Measurements from ENCODE around the gene FBP2.
"Not testable (repeated sequence)": the region's sequence is repeated elsewhere in the genome, so short reads cannot be mapped to it uniquely, and the experiment has no call there.

FBP2 gene

DNA sequence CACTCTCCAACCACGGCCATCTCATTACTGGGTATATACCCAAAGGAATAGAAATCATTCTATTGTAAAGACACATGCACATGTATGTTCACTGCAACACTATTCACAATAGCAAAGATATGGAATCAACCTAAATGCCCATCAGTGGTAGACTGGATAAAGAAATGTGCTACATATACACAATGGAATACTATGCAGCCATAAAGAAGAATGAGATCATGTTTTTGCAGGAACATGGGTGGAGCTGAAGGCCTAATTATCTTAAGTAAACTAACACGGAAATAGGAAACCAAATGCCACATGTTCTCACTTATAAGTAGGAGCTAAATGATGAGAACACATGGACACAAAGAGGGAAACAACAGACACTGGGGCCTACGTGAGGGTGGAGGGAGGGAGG lies 29.3 kb downstream of the FBP2 start:
- not testable (repeated sequence) for DNase-seq (ENCODE audit: low read depth in 2 of 2, low spot score in 1 of 2)

DNA sequence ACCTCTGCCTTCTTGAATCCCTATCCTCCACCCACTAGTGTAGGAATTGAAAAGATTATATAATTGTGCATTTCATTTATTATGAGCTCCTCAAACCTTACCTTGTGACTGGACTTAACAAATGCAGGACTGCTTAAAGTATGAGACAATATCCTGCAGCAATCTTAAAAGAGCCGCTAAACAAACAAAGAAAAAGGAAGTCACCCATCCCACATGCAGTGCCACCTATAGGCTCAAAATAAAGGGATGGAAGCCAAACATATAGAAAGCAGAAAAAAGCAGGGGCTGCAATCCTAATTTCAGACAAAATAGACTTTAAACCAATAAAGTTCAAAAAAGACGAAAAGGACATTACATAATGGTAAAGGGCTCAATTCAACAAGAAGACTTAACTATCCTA lies 30.1 kb downstream of the FBP2 start:
- no peak for DNase-seq (ENCODE audit: low read depth in 2 of 2, low spot score in 1 of 2)

DNA sequence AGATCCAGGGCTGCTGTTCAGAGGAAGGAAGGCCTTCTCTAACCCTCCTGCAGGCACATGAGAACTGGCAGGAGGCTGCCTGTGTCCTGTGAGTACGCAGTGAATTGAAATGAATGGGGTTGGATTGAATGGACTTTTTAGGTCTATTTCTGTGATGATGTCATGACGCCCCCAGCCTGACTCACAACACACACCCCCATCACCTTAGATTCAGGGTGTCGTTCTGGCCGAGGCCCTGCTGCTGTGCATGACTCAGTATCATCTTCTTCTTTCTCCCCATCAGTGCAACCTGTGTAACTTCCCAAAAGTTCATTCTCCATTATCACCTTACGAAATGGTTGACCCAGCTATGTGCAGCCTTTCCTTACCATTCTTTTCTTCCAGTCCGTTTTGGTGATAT lies 33.4 kb downstream of the FBP2 start:
- no peak for DNase-seq (ENCODE audit: low read depth in 2 of 2, low spot score in 1 of 2)

- DNase-seq (ENCODE audit: low read depth in 2 of 2, low spot score in 1 of 2): no peak
Observed at GRCh38 chr9:94557376-94557775, 36.2 kb downstream of the FBP2 start.

DNA sequence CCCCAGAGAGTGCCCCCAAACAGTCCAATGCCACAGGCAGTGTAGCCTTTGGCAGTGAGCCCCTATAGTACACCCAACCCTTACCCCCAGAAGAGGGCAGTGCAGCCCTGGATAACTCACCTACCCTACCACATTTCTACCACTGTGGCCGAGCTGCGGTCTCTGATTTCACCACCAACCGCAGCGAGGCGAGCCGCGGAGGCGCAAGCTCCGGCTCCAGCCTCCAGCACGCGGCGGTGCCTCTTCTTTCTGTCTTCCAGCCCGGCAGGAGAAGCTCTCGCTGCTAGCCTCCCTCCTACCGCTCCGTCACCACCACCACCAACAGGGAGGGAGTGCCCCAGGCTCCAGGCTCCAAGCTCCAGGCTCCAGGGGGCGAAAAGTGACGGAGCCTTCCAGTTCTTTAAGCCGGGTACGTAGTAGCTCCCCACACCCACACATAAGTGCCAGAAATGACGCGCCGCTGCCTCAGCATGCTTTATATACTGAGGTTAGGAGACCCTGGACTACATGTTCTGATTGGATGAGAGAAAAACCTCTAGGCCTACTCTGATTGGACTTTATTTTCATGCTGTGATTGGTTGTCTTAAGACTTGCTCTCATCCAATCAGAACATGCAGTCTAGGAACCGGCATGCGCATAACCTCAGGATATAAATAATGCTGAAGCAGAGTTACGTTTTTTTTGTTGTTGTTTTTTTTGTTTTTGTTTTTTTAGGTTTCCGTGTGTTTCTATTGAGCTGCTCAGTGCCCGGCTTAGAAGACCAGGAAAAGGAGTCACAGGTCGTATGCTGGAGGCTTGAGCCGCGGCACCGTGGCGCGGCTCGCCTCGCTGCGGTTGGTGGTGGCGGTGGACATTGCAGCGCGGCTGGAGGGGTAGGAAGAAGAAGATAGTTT lies 38.9 kb downstream of the FBP2 start, which contains the start of gene PCAT7:
PCAT7 (plus strand) TSS at position 645 of the 893 bp plus-strand sequence.
- no peak for DNase-seq (ENCODE audit: low read depth in 2 of 2, low spot score in 1 of 2)

- DNase-seq (ENCODE audit: low read depth in 2 of 2, low spot score in 1 of 2): no peak
Observed at GRCh38 chr9:94554078-94554438, 39.6 kb downstream of the FBP2 start.

DNA sequence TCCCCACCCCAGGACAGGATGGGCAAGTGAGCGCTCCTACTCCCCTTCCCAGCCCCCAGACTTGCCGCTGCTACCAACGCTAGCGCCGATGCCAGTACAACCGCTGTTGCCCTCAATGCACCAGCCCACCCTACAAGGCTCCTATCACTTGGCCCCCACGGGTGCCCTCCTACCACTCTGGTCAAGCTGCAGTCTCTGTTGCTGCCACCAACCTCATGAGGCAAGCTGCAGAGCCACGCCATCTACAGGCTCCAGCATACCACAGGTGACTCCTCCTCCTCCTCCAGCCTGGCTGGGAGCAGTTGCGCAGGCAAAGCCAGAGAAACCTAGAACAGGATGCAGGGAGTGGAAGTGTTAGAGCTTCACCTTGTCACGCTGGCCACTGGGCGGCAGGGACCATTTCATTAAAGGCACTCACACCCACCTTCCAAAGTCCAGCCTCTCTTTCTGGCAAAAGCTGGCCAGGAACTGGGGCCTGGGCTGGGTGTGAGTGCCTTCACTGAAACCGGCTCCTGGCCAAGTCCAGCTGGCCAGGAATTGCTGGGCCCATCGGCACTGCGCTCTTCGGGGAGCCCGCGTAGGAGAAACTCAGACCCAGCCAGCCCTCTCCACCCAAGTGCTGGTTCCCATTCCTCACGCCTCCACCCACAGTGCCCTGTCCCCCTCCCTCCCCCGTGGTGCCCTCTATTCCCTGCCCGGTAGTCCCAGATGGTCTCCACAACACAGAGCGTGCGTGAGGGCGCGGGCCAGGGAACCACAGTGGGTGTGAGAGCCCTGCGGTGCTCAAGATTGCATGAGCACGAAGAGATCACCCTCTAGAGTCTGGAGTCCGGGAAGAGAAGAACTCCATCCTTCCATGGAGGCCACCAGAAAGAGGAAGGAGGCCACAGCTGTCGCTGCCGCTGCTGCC lies 40.3 kb downstream of the FBP2 start:
- no peak for DNase-seq (ENCODE audit: low read depth in 2 of 2, low spot score in 1 of 2)

DNA sequence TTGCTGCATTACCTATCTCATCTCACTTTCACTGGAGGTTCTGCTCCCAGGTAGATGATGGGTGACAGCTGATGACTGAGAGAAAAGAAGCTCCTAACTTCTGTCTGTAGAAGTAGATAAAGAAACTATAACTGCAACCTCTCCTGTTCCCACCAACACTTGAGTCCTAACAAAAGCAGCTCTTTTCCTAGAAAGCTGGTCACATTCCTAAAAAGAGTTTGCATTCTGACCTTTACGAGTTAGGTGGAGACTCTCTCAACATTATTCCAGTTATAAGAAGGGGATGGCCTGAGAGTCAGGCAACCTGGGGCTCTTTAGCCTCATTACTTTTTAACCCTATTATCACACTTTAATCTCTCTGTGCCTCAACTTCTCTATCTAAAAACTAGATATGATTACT lies 47.7 kb downstream of the FBP2 start:
- no peak for DNase-seq (ENCODE audit: low read depth in 2 of 2, low spot score in 1 of 2)

- DNase-seq (ENCODE audit: low read depth in 2 of 2, low spot score in 1 of 2): not testable (repeated sequence)
Observed at GRCh38 chr9:94544335-94544734, 49.3 kb downstream of the FBP2 start.

DNA sequence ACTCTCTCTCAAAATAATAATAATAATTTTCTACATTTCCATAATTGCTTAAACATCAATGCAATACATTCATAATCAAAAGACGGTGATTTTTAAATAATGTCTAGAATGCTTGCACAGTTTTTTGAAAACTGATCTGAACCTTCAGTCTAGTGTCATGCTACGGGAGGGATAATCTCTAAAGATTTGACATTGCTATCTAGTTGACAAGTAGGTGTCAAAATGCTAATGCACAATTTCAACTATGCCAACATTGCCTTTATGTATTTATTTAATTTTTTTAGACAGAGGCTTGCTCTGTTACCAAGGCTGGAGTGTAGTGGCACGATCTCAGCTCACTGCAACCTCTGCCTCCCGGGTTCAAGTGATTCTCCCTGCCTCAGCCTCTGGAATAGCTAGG lies 54.7 kb downstream of the FBP2 start:
- no peak for DNase-seq (ENCODE audit: low read depth in 2 of 2, low spot score in 1 of 2)

GRCh38 chr9:94534901-94535300 lies 58.7 kb downstream of the FBP2 start:
- no peak for DNase-seq (ENCODE audit: low read depth in 2 of 2, low spot score in 1 of 2)

DNA sequence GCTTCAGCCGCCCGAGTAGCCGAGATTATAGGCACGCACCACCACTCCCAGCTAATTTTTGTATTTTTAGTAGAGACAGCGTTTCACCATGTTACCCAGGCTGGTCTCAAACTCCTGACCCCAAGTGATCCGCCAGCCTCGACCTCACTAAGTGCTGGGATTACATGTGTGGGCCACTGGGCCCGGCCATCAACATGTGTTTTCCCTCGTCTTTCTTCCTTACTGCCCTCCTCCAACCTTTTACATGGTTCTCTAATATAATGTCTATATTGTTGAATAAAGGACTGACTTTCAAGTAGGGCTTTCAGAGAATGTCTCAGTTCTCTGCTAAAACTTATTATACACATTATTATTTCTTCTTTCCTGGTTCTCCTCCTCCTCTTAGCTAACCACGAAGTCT lies 60.0 kb downstream of the FBP2 start:
- DNase-seq (ENCODE audit: low read depth in 2 of 2, low spot score in 1 of 2): no peak

DNA sequence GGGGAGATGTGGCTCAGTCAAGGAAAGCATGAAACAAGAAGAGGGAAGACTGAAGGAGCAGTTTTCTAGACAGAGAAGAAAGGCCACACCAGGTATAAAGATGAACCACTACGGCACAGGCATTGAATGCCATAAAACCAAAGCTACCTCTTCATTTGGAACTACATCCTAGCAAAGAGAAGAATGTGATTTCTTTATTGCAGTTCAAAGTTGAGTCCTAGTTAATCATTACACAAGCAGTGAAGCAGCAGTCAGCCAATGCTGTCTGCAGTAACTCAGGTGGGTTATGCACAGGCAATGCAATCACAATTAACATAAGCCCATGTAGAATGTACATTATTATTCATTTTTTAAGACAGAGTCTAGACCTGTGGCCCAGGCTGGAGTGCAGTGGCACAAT lies 60.5 kb downstream of the FBP2 start:
- DNase-seq (ENCODE audit: low read depth in 2 of 2, low spot score in 1 of 2): no peak

- DNase-seq (ENCODE audit: low read depth in 2 of 2, low spot score in 1 of 2): no peak
Observed at GRCh38 chr9:94528886-94529285, 64.7 kb downstream of the FBP2 start.

DNA sequence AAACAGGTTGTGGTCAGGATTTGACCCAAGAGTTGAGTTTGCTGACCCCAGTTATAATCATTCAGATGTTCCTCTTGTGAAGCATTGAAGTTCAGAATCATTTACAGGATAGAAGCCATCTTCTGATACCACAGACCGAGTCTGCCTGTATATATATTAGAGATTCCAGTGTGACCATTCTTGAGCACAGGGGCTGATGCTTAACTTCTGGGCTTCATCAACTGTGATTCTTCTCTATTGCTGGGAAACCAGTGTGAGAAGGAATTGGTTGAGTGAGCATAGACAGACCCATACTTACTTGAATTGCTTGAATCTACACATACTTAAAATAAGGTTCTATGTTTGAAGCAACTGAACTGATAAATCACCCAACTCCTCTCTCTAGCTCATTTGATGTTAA lies 66.7 kb downstream of the FBP2 start:
- no peak for DNase-seq (ENCODE audit: low read depth in 2 of 2, low spot score in 1 of 2)

GRCh38 chr9:94526271-94526670 lies 67.4 kb downstream of the FBP2 start:
- no peak for DNase-seq (ENCODE audit: low read depth in 2 of 2, low spot score in 1 of 2)

DNA sequence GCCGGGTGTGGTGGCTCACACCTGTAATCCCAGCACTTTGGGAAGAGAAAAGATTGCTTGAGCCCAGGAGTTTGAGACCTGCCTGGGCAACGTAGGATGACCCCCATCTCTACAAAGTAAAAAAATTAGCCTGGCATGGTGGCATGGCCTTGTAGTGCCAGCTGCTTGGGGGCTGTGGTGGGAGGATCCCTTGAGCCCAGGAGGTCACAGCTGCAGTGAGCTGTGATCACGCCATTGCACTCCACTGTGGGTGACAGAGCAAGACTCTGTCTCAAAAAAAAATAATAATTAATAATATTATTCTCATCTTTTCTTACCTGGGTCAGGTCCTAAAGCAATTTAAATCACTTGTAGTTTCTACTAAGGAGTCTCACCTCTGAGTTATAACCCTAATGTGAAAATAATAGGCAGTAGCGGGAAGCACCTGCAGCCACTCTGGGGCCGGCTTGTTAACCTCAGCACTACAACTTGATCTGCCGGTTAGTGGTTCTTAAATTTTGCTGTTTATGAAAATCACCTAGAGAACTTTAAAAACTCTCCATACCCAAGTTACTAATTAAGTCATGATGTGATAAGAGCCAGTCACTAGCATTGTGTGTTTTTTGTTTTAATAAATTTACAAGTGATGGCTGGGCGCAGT lies 68.1 kb downstream of the FBP2 start:
- no peak for DNase-seq (ENCODE audit: low read depth in 2 of 2, low spot score in 1 of 2)

DNA sequence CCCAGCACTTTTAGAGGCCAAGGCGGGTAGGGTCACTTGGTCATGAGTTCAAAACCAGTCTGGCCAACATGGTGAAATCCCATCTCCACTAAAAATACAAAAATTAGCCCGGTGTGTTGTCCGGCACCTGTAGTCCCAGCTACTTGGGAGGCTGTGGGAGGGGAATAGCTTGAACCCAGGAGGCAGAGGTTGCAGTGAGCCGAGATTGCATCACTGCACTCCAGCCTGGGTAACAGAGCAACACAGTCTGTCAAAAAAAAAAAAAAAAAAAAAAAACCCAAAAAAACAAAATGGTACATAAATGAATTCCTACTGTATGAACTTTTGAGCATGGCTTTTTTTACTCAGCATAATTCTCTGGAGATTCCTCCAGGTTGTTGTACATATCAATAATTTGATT lies 76.4 kb downstream of the FBP2 start:
- no peak for DNase-seq (ENCODE audit: low read depth in 2 of 2, low spot score in 1 of 2)

DNA sequence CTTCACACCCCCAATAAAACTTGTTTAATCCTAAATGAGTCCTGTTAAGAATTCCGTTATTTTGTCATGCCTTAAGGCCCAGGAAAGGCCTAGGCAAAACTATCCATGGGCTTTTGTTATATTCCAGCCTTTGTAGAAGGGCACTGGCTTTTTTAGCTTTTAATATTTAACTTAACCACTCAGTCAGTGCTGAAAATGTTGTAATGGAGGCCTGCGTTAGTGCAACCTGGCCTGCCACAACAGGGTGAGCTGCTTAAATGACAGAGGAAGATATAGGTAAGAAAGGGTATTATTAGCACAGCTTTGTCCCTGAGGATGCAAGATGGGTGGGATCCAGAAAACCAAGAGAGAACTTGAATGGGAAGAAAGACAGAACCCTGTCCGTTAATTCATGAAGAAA lies 78.9 kb downstream of the FBP2 start:
- DNase-seq (ENCODE audit: low read depth in 2 of 2, low spot score in 1 of 2): no peak

- no peak for DNase-seq (ENCODE audit: low read depth in 2 of 2, low spot score in 1 of 2)
Observed at GRCh38 chr9:94511955-94512265, 81.7 kb downstream of the FBP2 start.

DNA sequence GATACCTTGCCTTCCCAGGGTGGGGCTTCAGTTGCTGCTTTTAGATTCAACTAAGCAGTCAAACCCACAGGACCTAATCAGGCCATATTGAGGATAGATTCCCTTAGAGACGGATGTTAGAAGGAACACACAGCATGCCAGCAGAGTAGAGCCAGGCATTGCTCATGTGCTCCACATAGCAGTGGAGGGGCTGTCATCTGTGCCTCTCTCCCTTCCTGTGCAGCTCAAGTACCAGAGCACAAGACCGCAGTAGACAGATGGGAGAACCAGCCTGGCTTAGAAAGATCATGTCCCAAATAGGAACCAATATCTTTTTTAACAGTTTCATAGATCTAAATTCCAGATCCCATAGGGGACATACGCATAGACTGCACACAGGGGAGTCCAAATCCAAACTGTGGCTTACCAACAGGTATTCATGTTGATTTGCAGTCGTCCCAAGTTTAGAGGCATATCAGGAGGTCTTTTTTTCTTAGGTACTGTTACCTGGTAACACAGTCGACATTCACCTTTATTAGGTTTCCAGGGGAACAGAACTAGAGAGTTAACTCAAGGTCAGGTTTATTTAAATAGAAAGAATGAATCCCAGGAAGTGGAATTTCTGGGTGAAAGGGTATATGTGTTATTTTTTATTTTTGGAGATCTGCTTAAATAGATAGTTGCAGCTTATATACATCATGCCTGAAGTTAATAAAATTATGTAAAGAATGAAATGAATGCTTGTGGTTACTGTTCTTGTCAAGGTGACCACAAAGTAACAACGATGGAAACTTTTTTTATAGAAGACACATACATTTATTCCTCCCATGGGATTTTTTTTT lies 82.3 kb downstream of the FBP2 start:
- no peak for DNase-seq (ENCODE audit: low read depth in 2 of 2, low spot score in 1 of 2)

Data from stimulated activated CD8-positive, alpha-beta memory T cell treated with anti-CD3 and anti-CD28 coated beads, Interleukin-4, amount 100 ng/mL, for 4 hours (primary cell).